ENCODE data around the gene HSPA1L.
A peak's percentile ranks its signal among the peaks of the same experiment; 100 is the strongest.
"Not testable (repeated sequence)": the region's sequence is repeated elsewhere in the genome, so short reads cannot be mapped to it uniquely, and the experiment has no call there.

The HSPA1L gene

GRCh38 chr6:31836474-31837368, 21.6 kb upstream of the HSPA1L start:
- no peak for DNase-seq

DNA sequence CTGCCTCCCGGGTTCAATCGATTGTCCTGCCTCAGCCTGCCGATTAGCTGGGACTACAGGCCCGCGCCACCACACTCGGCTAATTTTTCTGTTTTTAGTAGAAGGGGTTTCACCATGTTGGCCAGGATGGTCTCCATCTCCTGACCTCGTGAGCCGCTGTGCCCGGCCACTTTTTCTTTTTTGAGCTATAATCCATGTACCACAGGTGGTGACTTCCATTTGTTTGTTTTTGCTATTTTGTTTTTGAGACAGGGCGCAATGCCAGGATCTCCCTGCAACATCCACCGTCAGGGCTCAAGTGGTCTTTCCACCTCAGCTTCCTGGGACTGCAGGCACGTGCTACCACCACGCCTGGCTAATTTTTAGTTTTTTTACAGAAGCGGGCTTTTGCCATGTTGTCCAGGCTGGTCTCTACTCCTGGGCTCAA, 21.0 kb upstream of the HSPA1L start:
- DNase-seq: no peak

DNA sequence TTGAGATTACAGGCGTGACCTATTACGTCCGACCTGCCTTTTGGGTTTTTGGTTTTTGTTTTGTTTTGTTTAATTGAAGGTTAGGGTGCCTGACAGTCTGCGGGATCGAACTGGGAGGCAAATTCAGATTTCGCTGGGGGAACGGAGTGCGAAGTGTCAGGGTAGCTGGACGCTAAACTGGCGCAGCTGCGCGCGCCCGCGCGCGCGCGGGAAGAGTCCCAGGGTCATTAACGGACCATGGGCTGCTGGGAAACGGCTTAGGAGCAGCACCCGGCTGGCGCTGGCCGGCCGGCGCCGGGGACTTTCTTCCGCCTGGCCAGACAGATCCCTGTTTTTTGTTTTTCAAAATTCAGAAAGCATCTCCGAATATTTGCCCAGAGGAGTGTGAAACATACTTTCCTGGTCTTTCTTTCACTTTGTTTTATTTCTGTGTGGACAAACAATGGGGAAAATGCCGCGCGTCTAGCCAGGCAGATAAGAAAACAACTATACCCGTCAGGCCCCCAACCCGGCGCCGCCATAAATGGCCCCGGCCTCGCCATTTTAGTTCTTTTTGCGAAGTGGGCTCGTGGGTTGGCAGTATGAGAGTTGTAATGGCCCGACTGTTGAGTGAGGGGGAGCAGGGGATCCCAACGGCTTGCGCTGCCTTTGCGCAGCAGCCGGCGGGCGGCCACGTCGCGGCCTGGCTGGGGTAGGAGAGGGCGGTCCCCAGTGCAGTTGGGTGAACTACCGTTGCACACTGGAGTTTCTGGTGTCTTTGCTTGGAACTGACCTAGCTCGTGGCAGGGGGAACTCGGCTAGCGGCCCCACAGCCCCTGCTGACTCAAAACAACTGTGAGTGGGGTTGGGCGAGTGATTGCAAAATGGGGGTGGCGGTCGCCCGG, 19.5 kb upstream of the HSPA1L start:
- DNase-seq: peak; percentile 82 to 85

- DNase-seq: peak in 1 of 2 donors; percentile 53
Observed at GRCh38 chr6:31831350-31832215, 16.5 kb upstream of the HSPA1L start.

GRCh38 chr6:31830886-31831335, 15.8 kb upstream of the HSPA1L start:
- DNase-seq: peak in 1 of 2 donors; percentile 42

GRCh38 chr6:31829633-31830283, 14.7 kb upstream of the HSPA1L start:
- peak in 1 of 2 donors; percentile 75 for DNase-seq

DNA sequence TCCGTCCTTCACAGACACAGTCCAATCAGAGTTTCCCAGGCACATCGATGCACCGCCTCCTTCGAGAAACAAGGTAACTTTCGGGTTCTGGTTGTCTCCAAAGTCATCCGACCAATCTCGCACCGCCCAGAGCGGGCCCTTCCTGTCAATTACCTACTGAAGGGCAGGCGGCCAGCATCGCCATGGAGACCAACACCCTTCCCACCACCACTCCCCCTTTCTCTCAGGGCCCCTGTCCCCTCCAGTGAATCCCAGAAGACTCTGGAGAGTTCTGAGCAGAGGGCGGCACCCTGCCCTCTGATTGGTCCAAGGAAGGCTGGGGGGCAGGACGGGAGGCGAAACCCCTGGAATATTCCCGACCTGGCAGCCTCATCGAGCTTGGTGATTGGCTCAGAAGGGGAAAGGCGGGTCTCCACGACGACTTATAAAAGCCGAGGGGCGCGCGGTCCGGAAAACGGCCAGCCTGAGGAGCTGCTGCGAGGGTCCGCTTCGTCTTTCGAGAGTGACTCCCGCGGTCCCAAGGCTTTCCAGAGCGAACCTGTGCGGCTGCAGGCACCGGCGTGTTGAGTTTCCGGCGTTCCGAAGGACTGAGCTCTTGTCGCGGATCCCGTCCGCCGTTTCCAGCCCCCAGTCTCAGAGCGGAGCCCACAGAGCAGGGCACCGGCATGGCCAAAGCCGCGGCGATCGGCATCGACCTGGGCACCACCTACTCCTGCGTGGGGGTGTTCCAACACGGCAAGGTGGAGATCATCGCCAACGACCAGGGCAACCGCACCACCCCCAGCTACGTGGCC, 12.4 kb upstream of the HSPA1L start, which contains the start of gene HSPA1B:
HSPA1B (plus strand) TSS at position 453 of the 794 bp plus-strand sequence; CDS start at position 666, 213 bp downstream.
- DNase-seq: peak; percentile 93 to 96

DNA sequence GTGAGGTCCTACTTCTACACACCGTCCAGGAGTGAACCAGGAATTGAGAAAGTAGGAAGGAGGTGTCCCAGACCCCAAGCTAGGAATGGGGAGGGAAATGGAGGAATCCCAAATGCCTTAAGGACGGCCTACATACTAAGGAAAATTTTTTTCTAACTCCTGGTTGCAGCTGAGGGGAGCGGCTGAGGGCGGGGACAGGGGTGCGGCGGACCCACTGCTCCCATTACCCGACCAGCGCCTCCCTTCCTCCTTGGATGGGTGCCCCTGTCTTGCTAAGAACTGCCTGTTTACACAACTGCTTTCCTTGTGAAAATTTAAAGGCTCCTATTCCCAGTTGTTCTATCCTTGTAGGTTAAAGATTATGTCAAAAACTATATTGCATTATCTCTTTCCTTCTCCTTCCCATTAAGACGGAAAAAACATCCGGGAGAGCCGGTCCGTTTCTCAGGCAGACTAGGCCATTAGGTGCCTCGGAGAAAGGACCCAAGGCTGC, 11.8 kb upstream of the HSPA1L start:
- DNase-seq: peak in 1 of 2 donors; percentile 36

DNA sequence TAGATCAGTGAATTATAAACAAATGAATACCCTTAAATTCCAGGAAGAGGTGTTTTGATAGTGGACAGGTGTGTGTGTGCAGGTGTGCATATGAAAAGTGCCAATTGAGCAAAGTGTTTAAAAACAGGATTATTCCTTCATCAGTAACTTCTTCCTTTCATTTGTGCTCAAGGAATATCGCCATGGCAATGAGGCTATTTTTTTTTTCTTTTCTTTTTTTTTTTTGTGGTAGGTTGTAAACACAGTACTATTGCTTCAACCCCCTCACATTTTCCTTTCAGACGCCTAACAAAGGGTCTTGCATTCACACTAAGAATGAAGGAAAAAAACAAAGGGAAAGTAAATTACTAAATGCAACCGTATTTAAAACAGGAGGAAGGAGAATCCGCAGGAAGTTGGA, 10.5 kb upstream of the HSPA1L start:
- DNase-seq: no peak

- DNase-seq: not testable (repeated sequence)
Observed at GRCh38 chr6:31823592-31824196, 8.6 kb upstream of the HSPA1L start.

GRCh38 chr6:31822036-31822821, 7.1 kb upstream of the HSPA1L start:
- DNase-seq: peak; percentile 81 to 82

DNA sequence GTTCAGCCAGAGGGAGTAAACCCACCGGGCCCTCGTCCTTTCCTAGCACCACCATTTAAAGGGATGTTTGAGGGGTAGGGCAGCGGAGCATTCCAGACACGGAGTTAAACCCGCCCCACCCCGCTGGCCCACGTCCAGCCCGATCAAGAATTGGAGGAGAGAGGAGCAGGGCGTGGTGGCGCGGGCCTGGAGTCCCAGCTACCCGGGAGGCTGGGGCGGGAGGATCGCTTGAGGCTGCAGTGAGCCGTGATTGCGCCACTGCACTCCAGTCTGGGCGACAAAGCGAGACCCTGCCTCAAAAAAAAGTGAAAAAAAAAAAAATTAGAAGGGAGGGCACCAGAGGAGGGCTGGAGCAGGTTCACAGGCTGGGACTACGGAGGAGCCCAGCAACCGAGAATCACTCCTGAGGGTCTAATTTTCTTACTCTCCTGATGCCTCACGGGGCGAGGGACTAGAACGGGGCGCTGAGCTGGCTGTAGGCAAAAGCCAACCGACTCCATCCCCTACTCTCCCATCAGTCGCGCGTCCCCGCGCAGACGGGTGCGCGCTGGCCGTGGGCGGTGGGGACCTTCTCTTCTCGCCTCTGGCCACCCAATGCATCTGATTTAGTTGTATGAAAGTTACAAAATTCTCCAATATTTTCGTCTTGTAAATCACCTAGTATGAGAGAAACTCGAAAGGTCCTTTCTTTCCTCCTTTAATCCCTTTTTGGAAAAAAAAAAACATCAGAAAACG, 6.4 kb upstream of the HSPA1L start:
- peak in 1 of 2 donors; percentile 48 for DNase-seq

GRCh38 chr6:31820399-31820798, 5.3 kb upstream of the HSPA1L start:
- not testable (repeated sequence) for DNase-seq

- DNase-seq: no peak
Observed at GRCh38 chr6:31819871-31820299, 4.8 kb upstream of the HSPA1L start.

GRCh38 chr6:31817929-31818511, 2.9 kb upstream of the HSPA1L start:
- not testable (repeated sequence) for DNase-seq

- DNase-seq: peak in 1 of 2 donors; percentile 72
Observed at GRCh38 chr6:31817133-31817928, 2.2 kb upstream of the HSPA1L start.

GRCh38 chr6:31814677-31815024, 432 bp downstream of the HSPA1L start:
- DNase-seq: peak; percentile 75 to 76
